Fibroblast of pulmonary artery (primary cell): ENCODE data around the gene ATP5F1D.

Experiments
- DNase-seq: peaks from one replicate; pipeline ENCODE4 v3.0.0-alpha.2; 2010; ENCODE audit warnings: low read depth
- H3K4me3 ChIP-seq: replicated peaks from 2 replicates; pipeline ENCODE4 v1.5.1; 2011; ENCODE audit warnings: low read depth, mild to moderate bottlenecking, control low read depth, low read length, moderate library complexity
- TF ChIP-seq, protein P1 (sequence below): IDR thresholded peaks from 2 replicates; pipeline ENCODE4 v1.5.1; 2011; ENCODE audit warnings: mild to moderate bottlenecking, control low read depth, low read length, inconsistent platforms; ENCODE audit errors: missing control alignments

ATP5F1D gene

GRCh38 chr19:1269065-1269477, 27.5 kb downstream of the ATP5F1D start, which contains the start of gene CIRBP:
Gene CIRBP, plus strand, starts transcription at chr19:1269332. Its CDS starts 1,602 bp downstream, at chr19:1270934.
- peak within 1 kb of the TSS; percentile 87 for H3K4me3 ChIP-seq
- TF ChIP-seq, protein P1, sequence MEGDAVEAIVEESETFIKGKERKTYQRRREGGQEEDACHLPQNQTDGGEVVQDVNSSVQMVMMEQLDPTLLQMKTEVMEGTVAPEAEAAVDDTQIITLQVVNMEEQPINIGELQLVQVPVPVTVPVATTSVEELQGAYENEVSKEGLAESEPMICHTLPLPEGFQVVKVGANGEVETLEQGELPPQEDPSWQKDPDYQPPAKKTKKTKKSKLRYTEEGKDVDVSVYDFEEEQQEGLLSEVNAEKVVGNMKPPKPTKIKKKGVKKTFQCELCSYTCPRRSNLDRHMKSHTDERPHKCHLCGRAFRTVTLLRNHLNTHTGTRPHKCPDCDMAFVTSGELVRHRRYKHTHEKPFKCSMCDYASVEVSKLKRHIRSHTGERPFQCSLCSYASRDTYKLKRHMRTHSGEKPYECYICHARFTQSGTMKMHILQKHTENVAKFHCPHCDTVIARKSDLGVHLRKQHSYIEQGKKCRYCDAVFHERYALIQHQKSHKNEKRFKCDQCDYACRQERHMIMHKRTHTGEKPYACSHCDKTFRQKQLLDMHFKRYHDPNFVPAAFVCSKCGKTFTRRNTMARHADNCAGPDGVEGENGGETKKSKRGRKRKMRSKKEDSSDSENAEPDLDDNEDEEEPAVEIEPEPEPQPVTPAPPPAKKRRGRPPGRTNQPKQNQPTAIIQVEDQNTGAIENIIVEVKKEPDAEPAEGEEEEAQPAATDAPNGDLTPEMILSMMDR, result no peak

DNA sequence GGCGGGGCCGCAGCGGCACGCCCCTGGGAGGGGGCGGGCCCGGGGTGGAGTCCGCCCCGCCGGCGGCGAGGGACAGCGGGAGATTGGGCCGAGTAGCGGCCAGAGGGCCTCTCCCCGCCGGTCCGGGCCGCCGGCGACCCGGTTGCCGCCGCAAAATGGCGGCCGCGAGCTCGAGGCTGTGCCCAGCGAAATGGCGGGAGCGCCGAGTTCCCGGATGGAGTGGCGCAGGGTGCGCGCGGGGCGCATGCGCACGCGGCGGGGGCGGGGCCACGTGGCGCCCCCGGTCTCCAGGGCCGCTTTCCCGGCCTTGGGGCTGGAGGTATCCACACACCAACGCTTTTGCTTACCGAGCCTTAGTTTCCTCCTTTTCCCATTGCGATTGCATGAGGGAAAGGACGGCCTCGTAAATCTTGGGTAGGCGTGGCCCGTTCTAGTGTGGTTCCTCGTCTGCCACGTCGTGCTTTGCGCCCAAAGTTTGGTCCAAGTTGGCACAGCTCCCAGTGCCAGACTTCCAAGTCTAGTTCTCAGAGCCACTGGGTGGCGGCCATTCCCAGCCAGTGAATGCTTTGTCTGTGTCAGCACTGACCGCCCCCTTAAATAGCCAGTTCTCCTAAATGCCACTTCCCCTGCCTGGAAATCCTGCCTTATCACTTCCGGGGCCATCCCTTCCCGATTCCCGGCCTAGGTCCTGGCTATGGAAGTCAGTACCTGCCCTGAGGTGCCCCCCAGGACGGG, 28.1 kb downstream of the ATP5F1D start:
- TF ChIP-seq, protein P1, result peak; percentile 5
- peak; percentile 91 for DNase-seq
- H3K4me3 ChIP-seq, result peak overlapping the region; percentile 87

More at GRCh38 chr19:1269065-1269477, 27.5 kb downstream of the ATP5F1D start, which contains the start of gene CIRBP:
- peak; percentile 99 for DNase-seq

- H3K4me3 ChIP-seq, result peak overlapping the region; percentile 87
- TF ChIP-seq, protein P1, result no peak
- no peak for DNase-seq
Measured at GRCh38 chr19:1270213-1270853, 28.8 kb downstream of the ATP5F1D start.

GRCh38 chr19:1270854-1271527, 29.4 kb downstream of the ATP5F1D start:
- peak overlapping the region; percentile 87 for H3K4me3 ChIP-seq
- TF ChIP-seq, protein P1, result no peak
- no peak for DNase-seq

DNA sequence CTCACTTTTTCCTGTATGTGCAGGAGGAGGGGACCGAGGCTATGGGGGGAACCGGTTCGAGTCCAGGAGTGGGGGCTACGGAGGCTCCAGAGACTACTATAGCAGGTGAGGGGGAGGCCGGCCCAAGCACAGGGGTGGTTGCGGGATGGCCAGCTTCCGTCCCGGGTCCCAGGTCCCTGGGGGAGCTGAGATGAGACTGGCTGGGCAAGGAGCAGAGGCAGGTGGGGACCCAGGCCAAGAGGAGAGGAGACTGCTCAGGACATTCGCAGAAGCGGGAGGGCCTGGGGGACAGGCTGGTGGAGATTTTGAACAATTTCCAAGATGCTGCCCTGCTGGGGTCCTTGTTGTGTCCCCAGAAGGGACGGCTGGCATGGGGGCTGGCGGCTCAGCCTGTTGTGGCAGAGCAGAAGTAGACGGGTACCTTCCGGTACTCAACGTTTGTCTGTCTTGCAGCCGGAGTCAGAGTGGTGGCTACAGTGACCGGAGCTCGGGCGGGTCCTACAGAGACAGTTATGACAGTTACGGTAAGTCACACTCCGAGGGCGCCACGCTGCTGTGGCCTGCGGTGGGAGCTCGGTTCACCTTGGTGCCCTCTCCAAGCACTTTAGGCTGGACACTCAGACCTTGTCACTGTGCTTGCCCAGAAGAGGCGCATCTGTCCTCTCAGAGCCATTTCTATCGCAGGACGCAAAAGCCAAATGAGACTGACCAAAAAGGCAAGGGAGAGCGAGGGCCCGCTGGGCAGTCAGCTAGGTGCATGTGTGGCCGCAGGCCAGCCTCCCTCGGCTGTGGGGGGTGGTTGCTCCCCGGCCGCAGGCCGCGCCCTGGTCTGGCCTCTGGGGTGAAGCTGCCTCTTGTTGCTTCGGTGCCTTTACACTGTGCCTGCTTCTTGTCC, 30.2 kb downstream of the ATP5F1D start:
- TF ChIP-seq, protein P1, result no peak
- peak overlapping the region; percentile 87 for H3K4me3 ChIP-seq
- DNase-seq, result no peak
